Neural crest cell (in vitro differentiated cells): ENCODE results near the gene CREB3L4. TPM values are rescaled to one million over a fixed set of nuclear protein-coding genes. Genes with fewer than 3 reads are reported as not detected.

Experiments used
- DNase-seq: peaks from one replicate; pipeline ENCODE4 v3.0.0; 2021; ENCODE audit warnings: low read depth, mixed read lengths, low spot score
- H3K27ac Mint-ChIP-seq: one replicate; pipeline ENCODE4 v1.8.0; 2021; ENCODE audit warnings: mild to moderate bottlenecking, mixed read lengths; ENCODE audit not compliant: unreplicated experiment
- H3K27me3 Mint-ChIP-seq: 2 replicates; pipeline ENCODE4 v1.8.0; 2021; ENCODE audit warnings: low read depth, mild to moderate bottlenecking, mixed read lengths
- H3K36me3 Mint-ChIP-seq: 2 replicates; pipeline ENCODE4 v1.8.0; 2021; ENCODE audit warnings: low read depth, mild to moderate bottlenecking, mixed read lengths
- H3K4me1 Mint-ChIP-seq: 2 replicates; pipeline ENCODE4 v1.8.0; 2021; ENCODE audit warnings: mixed read lengths
- H3K4me3 Mint-ChIP-seq: one replicate; pipeline ENCODE4 v1.8.0; 2021; ENCODE audit warnings: mild to moderate bottlenecking, mixed read lengths
- H3K9me3 Mint-ChIP-seq: 2 replicates; pipeline ENCODE4 v1.8.0; 2021; ENCODE audit warnings: mixed read lengths
- long read RNA-seq: library from polyadenylated mRNA; unstranded; transcript quantifications from one replicate; pipeline ENCODE4 v2.0.0, GENCODE V29; 2020
- total RNA-seq: library from RNA; stranded (reverse); gene quantifications from 2 replicates; pipeline ENCODE4 v1.2.1, GENCODE V29; 2021
- TF ChIP-seq, protein P1 (sequence below): fragments of 200-600 bp; sonication (generic); conservative IDR thresholded peaks from 2 replicates; pipeline ENCODE4 v1.5.0; 2021; ENCODE audit warnings: antibody characterized with exemption, mild to moderate bottlenecking

The CREB3L4 gene, protein sequence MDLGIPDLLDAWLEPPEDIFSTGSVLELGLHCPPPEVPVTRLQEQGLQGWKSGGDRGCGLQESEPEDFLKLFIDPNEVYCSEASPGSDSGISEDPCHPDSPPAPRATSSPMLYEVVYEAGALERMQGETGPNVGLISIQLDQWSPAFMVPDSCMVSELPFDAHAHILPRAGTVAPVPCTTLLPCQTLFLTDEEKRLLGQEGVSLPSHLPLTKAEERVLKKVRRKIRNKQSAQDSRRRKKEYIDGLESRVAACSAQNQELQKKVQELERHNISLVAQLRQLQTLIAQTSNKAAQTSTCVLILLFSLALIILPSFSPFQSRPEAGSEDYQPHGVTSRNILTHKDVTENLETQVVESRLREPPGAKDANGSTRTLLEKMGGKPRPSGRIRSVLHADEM
- 18.2 and 20.0 TPM in 2 replicates for total RNA-seq
- long read RNA-seq, transcript CREB3L4-205 (10 exons, 1,752 nt) = major isoform, 7 of 32 reads
- long read RNA-seq, transcript CREB3L4-201 (10 exons, 1,750 nt) = minor isoform, 6 of 32 reads
- long read RNA-seq, partial matches to known transcripts = 3 of 32 reads
- long read RNA-seq, other reads (novel, unspliced or antisense) = 16 of 32 reads

DNA sequence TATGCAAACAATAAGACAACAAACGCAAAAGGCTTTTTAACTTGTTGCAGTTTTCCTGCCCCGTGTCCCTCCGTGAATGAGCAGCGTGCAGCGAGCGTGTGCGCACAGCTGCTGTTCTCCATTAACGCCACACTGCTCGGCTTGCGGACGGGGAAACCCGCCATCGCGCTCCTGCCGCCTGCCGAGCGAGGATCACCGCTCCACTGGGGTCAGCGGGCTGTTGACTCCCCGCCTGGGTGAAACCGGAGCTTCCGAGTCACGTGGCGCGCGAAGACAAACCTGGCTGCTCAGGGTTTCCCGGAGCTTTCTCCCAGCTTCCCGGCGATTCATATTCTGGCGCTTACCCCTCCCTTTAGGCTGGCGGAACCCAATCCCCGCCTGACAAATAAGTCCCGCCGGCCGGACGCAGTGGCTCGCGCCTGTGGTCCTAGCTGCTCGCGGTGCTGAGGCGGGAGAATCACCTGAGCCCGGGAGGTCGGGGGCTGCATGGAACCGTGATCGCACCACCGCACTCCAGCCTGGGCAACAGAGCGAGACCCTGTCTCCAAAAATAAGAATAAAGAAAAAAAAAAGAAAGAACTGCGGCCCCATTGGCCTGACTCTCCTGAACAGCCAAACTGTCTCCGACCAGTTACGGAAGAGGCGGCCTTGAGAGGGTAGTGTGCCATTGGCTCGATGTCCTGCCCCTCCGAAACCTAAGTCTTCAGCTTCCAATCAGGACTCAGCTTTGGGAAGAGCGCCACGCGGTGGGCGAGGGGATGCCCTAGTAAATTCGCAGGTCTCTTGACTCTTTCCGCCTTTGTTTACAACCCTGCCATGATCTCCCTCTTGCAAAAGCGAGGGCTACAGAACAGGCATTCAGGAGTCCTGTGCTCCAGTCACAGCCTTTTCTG lies at the start of gene CREB3L4:
CREB3L4 (plus strand) TSS at position 796 of the 893 bp plus-strand sequence. CDS start 624 bp downstream, outside the sequence.
- Mint-ChIP-seq H3K27me3 (no peaks in the 10 kb centered on the region), H3K4me3 (peak within 1 kb of the TSS; percentile 96), H3K9me3 (no peaks in the 10 kb centered on the region), H3K36me3 (peaks cover 2% of the 10 kb centered on the region), H3K4me1 (peaks cover 56% of the 10 kb centered on the region), H3K27ac (peak within 1 kb of the TSS; percentile 98)
- TF ChIP-seq, protein P1, sequence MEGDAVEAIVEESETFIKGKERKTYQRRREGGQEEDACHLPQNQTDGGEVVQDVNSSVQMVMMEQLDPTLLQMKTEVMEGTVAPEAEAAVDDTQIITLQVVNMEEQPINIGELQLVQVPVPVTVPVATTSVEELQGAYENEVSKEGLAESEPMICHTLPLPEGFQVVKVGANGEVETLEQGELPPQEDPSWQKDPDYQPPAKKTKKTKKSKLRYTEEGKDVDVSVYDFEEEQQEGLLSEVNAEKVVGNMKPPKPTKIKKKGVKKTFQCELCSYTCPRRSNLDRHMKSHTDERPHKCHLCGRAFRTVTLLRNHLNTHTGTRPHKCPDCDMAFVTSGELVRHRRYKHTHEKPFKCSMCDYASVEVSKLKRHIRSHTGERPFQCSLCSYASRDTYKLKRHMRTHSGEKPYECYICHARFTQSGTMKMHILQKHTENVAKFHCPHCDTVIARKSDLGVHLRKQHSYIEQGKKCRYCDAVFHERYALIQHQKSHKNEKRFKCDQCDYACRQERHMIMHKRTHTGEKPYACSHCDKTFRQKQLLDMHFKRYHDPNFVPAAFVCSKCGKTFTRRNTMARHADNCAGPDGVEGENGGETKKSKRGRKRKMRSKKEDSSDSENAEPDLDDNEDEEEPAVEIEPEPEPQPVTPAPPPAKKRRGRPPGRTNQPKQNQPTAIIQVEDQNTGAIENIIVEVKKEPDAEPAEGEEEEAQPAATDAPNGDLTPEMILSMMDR = peak; percentile 48
- DNase-seq = peak; percentile 81

DNA sequence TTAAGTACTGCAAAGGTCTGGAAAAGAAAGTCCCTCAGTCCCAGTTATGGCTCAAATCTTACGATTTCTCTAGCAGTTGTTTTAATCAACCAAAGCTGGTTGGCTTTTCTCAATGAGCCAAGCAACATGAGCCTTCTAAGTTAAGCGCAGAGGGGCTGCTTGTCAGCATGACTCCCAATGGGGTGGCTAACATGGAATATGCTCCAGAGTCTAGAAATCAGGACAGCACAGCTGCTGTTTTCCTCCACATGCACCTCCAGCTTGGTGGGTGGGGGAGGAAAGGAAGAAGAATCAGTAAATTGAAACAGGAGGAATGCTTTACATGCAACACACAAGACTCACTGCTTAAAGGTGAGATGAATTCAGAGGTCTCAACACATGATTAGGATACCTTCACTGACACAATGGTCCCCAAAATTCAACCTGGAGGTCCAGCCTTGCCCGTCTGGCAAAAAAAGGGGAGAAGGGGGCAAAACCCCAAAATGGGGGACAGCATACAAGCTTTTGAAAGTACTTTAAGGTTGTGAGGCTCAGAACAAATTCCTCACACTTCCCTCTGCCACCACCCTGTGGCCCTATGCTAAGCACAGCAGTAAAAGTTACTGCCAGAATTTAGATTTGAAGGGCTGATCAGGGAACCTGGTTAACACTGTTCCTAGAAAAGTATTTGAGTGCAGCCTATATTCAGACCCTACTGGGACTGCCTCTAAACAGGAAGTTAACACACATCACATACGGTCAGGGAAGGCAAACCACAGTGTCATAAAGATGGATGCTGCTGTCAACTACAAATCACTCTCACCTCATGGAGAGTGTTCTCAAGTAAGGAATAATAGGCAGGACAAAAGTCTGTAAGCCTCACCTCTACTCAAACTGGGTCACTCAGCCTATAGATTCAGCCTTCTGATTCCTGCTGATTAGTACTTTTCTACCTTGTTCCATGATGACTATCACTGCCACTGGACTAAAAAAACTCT lies 47.5 kb upstream of the CREB3L4 start:
- peak overlapping the region; percentile 91 for H3K4me3 Mint-ChIP-seq
- H3K27me3 Mint-ChIP-seq = peaks cover 2% of the 10 kb centered on the region
- no peak overlapping the region for H3K27ac Mint-ChIP-seq
- H3K36me3 Mint-ChIP-seq = no peaks in the 10 kb centered on the region
- TF ChIP-seq, protein P1 = peak; percentile 27
- no peaks in the 10 kb centered on the region for H3K9me3 Mint-ChIP-seq
- DNase-seq = no peak
- H3K4me1 Mint-ChIP-seq = peaks cover 32% of the 10 kb centered on the region

DNA sequence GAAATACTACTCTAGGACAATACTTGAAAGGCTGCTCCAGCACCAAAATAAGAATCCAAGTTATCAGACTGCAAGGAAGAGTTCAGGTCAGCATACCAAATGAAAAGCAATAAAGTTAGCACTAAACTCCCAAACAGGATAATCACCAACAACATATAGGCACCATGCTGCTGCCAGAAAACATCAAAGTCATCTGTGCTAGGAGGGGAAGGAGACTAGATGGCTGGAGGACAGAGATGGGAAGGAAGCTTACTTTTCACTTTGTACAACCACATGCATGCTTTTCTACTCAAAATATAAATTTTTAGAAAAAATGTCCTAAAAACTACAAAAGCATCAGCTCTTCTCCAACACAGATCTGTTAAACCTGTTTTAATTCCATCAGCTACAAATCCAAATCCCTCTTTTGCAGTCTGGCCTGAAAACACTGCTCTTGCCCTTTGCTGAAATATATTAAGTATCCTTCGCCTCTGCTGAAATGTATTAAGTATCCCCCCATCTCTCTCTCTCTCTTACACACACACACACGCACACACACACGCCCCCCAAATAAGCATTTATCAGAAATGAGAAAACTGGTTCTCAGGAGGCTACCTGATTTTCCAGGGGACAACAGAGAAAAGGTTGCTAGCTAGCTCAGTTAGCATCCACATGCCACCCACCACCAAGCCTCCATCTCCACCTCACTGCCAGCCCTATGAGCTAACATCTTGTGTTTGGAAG lies 46.5 kb upstream of the CREB3L4 start:
- no peak for DNase-seq
- Mint-ChIP-seq H3K36me3 (no peaks in the 10 kb centered on the region), H3K9me3 (no peaks in the 10 kb centered on the region), H3K4me1 (peaks cover 35% of the 10 kb centered on the region), H3K27me3 (peaks cover 2% of the 10 kb centered on the region), H3K27ac (peak overlapping the region; percentile 82), H3K4me3 (peak overlapping the region; percentile 91)
- TF ChIP-seq, protein P1 = no peak

DNA sequence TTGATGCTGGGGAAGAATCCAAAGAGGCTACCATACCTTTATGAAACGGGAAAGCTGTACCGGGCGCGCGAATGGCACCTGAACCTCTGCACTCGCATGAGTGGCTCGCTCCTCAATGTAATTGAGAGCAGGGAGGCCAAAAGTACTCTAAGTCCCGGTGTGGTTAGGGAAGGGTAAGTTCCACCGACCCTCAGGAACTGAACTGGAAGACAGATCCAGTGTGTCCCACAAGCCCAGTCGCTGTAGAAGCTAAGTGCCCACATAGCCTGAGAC lies 46.0 kb upstream of the CREB3L4 start:
- Mint-ChIP-seq H3K4me3 (peak overlapping the region; percentile 91), H3K27ac (peak overlapping the region; percentile 82), H3K4me1 (peaks cover 35% of the 10 kb centered on the region), H3K27me3 (peaks cover 2% of the 10 kb centered on the region), H3K36me3 (no peaks in the 10 kb centered on the region), H3K9me3 (no peaks in the 10 kb centered on the region)
- TF ChIP-seq, protein P1 = no peak
- DNase-seq = no peak
